Panc1 (cell line): ENCODE measurements around the gene DEFB129. TPM values are rescaled to one million over a fixed set of nuclear protein-coding genes. Genes with fewer than 3 reads are reported as not detected.

ENCODE experiments used
- ATAC-seq: fragments of 200-7000 bp; cut with Tn5 transposase; 2 replicates; pipeline ENCODE4 v1.9.1; 2020; ENCODE audit warnings: mild to moderate bottlenecking, moderate library complexity
- BruUV-seq: library from RNA; stranded (reverse); fragments of 400-500 nt; replicated peaks from 2 replicates; lab custom pipeline; 2021; lab: Mats Ljungman, UMichigan
- CTCF ChIA-PET: fragments of 300-600 bp; sonication (Branson Sonifier 250); formaldehyde crosslinking; loops from one replicate; lab custom pipeline; 2022; ENCODE audit warnings: antibody characterized with exemption; lab: Charles Lee
- POLR2A ChIA-PET: fragments of 300-600 bp; sonication (Branson Sonifier 250); formaldehyde crosslinking; loops from one replicate; lab custom pipeline; 2022; ENCODE audit warnings: antibody characterized with exemption; lab: Charles Lee
- DNase-seq: peaks from one replicate; pipeline ENCODE4 v3.0.0-alpha.2; 2010; ENCODE audit warnings: low read depth, low spot score
- H3K27ac ChIP-seq: 2 replicates; pipeline ENCODE4 v1.5.1; 2011; ENCODE audit warnings: mild to moderate bottlenecking, low read length, inconsistent platforms
- H3K27me3 ChIP-seq: fragments of 200-500 bp; sonication (Bioruptor generic); 2 replicates; pipeline ENCODE4 v1.6.0; 2014; ENCODE audit warnings: low read length, inconsistent platforms; ENCODE audit not compliant: control insufficient read depth, insufficient read depth
- H3K36me3 ChIP-seq: fragments of 200-500 bp; sonication (Bioruptor generic); 2 replicates; pipeline ENCODE4 v1.5.1; 2014; ENCODE audit warnings: inconsistent platforms, mild to moderate bottlenecking, low read length, moderate library complexity; ENCODE audit not compliant: control insufficient read depth, insufficient read depth
- H3K4me1 ChIP-seq: 2 replicates; pipeline ENCODE4 v1.5.1; 2011; ENCODE audit warnings: inconsistent platforms, mild to moderate bottlenecking, low read length, moderate library complexity; ENCODE audit not compliant: control insufficient read depth, insufficient read depth
- H3K4me3 ChIP-seq, 2 experiments: 2 replicates each; pipeline ENCODE4 v1.5.1; 2011 to 2012; ENCODE audit warnings: low read depth in 2 of 2, low read length in 2 of 2, mild to moderate bottlenecking in 2 of 2, inconsistent platforms in 1 of 2, moderate library complexity in 1 of 2
- H3K9me3 ChIP-seq: fragments of 200-500 bp; sonication (Bioruptor generic); 2 replicates; pipeline ENCODE4 v1.5.1; 2014; ENCODE audit warnings: low read depth, mild to moderate bottlenecking, inconsistent platforms, low read length, moderate library complexity; ENCODE audit not compliant: control insufficient read depth, insufficient read depth
- POLR2AphosphoS5 ChIP-seq: IDR thresholded peaks from 2 replicates; pipeline ENCODE4 v1.6.1; 2012; ENCODE audit warnings: mild to moderate bottlenecking, low read depth, low read length, moderate library complexity
- SIN3A ChIP-seq: IDR thresholded peaks from 2 replicates; pipeline ENCODE4 v1.6.1; 2012; ENCODE audit warnings: low read depth, mild to moderate bottlenecking, low read length, moderate library complexity, borderline replicate concordance; ENCODE audit not compliant: insufficient read depth
- TCF7L2 ChIP-seq: IDR thresholded peaks from 2 replicates; pipeline ENCODE4 v1.6.1; 2011; ENCODE audit warnings: mild to moderate bottlenecking, low read depth, low read length, inconsistent platforms
- in situ Hi-C: cut with HindIII; loops from 2 replicates; pipeline ENCODE4 v1.10.0; 2016; ENCODE audit warnings: low sequenced_read_pairs, low pct_unique_long_range_greater_than_20kb
- intact Hi-C: fragments of 100-400 bp; cut with micrococcal nuclease; formaldehyde crosslinking; loops from one replicate; pipeline ENCODE4 v1.10.0; 2022; ENCODE audit not compliant: unreplicated experiment
- total RNA-seq: library from RNA; stranded (reverse); gene quantifications from one replicate; pipeline ENCODE4 v1.2.1, GENCODE V29; 2021; ENCODE audit not compliant: unreplicated experiment
- TF ChIP-seq, protein P1 (sequence below), 2 experiments: IDR thresholded peaks; 2 replicates each; pipeline ENCODE4 v1.6.1; 2011 to 2012; ENCODE audit warnings: low read depth in 2 of 2, control low read depth in 1 of 2, low read length in 1 of 2, mild to moderate bottlenecking in 1 of 2, moderate library complexity in 1 of 2; ENCODE audit not compliant: insufficient read depth in 1 of 2
- TF ChIP-seq, protein P2 (sequence below): fragments of 450-650 bp; IDR thresholded peaks from 2 replicates; pipeline ENCODE4 v1.5.1; 2017; ENCODE audit warnings: mild to moderate bottlenecking

Gene DEFB129
- total RNA-seq, 1 experiment from 2014 or later: not detected

DNA sequence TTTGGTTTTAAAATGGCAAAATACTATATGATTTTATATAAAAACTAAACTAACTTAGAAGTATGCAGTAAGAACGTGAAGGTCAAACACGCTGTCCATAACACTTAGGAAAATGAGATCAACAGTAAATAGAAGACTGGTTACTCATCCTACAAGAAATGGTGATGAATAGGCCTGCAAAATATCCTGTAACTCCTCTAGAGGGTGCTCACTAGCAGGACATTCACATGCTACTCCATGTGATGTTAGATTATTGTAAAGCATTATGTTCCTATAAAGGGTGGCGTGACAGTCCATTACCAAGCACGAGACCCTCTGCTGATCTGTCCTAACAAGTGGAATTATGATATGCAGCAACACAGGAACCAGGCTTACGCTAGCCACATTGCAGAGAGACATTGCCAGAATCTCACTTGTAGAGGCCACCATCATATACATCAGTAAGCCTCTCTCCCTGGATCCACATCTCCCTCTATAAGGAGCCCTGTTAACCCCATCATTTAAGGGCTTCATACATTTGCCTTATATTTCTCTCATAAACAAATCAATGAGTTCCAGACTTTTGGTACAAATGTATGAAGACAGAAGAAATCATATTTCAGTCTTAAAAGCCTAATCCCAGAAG, 18.0 kb upstream of the DEFB129 start:
- Histone ChIP-seq H3K27me3 (peaks cover 30% of the 10 kb centered on the region), H3K27ac (no peak overlapping the region), H3K36me3 (peaks cover 2% of the 10 kb centered on the region; the same call in 1 of the 2 replicates), H3K9me3 (no peaks in the 10 kb centered on the region), H3K4me3 (no peak overlapping the region), H3K4me1 (no peaks in the 10 kb centered on the region)
- no TSS peak for BruUV-seq
- TF ChIP-seq, protein P1, sequence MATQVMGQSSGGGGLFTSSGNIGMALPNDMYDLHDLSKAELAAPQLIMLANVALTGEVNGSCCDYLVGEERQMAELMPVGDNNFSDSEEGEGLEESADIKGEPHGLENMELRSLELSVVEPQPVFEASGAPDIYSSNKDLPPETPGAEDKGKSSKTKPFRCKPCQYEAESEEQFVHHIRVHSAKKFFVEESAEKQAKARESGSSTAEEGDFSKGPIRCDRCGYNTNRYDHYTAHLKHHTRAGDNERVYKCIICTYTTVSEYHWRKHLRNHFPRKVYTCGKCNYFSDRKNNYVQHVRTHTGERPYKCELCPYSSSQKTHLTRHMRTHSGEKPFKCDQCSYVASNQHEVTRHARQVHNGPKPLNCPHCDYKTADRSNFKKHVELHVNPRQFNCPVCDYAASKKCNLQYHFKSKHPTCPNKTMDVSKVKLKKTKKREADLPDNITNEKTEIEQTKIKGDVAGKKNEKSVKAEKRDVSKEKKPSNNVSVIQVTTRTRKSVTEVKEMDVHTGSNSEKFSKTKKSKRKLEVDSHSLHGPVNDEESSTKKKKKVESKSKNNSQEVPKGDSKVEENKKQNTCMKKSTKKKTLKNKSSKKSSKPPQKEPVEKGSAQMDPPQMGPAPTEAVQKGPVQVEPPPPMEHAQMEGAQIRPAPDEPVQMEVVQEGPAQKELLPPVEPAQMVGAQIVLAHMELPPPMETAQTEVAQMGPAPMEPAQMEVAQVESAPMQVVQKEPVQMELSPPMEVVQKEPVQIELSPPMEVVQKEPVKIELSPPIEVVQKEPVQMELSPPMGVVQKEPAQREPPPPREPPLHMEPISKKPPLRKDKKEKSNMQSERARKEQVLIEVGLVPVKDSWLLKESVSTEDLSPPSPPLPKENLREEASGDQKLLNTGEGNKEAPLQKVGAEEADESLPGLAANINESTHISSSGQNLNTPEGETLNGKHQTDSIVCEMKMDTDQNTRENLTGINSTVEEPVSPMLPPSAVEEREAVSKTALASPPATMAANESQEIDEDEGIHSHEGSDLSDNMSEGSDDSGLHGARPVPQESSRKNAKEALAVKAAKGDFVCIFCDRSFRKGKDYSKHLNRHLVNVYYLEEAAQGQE (IDR thresholded peaks at IDR 0.05; ENCODE audit: insufficient read depth in 1 of 2, low read depth in 2 of 2, low read length in 1 of 2): no peak
- TF ChIP-seq TCF7L2 (no peak), SIN3A (no peak), POLR2AphosphoS5 (no peak)
- TF ChIP-seq, protein P2, sequence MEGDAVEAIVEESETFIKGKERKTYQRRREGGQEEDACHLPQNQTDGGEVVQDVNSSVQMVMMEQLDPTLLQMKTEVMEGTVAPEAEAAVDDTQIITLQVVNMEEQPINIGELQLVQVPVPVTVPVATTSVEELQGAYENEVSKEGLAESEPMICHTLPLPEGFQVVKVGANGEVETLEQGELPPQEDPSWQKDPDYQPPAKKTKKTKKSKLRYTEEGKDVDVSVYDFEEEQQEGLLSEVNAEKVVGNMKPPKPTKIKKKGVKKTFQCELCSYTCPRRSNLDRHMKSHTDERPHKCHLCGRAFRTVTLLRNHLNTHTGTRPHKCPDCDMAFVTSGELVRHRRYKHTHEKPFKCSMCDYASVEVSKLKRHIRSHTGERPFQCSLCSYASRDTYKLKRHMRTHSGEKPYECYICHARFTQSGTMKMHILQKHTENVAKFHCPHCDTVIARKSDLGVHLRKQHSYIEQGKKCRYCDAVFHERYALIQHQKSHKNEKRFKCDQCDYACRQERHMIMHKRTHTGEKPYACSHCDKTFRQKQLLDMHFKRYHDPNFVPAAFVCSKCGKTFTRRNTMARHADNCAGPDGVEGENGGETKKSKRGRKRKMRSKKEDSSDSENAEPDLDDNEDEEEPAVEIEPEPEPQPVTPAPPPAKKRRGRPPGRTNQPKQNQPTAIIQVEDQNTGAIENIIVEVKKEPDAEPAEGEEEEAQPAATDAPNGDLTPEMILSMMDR: peak; percentile 72
- intact Hi-C loops (no loop called here), in situ Hi-C loops (no loop called here)
- peak; percentile 86 for ATAC-seq
- peak; percentile 55 for DNase-seq
- POLR2A ChIA-PET: no interaction called here
- CTCF ChIA-PET: no interaction called here

- peaks cover 2% of the 10 kb centered on the region; the same call in 1 of the 2 replicates for H3K36me3 ChIP-seq
- no TSS peak for BruUV-seq
- intact Hi-C loops: no loop called here
- POLR2A ChIA-PET: no interaction called here
- H3K27me3 ChIP-seq: peaks cover 21% of the 10 kb centered on the region
- in situ Hi-C loops: no loop called here
- no peak overlapping the region for H3K4me3 ChIP-seq
- TF ChIP-seq TCF7L2: no peak
- TF ChIP-seq, protein P1 (IDR thresholded peaks at IDR 0.05; ENCODE audit: insufficient read depth in 1 of 2, low read depth in 2 of 2, low read length in 1 of 2): no peak
- TF ChIP-seq, protein P2: no peak
- TF ChIP-seq SIN3A: no peak
- TF ChIP-seq POLR2AphosphoS5: no peak
- CTCF ChIA-PET: interaction anchor here (0.6 kb wide), 1 partner anchor 119 kb away, joined by 3 read pairs; no protein-coding TSS in a partner anchor
- H3K9me3 ChIP-seq: no peaks in the 10 kb centered on the region
- H3K27ac ChIP-seq: no peak overlapping the region
- H3K4me1 ChIP-seq: no peaks in the 10 kb centered on the region
- ATAC-seq: no peak
- DNase-seq: no peak
These were observed 16.1 kb upstream of the DEFB129 start for GRCh38 chr20:210809-211502.
